ENCODE results near the gene CDH18. TPM values are rescaled to one million over a fixed set of nuclear protein-coding genes. Genes with fewer than 3 reads are reported as not detected.

CDH18 gene
- total RNA-seq, 1 experiment from 2014 or later: 0.86 TPM

- CTCF ChIA-PET: no interaction called here
- no TSS peak for BruUV-seq (replicated peaks)
Measured at GRCh38 chr5:19547640-19548039, 440.4 kb downstream of the CDH18 start.

GRCh38 chr5:19546521-19546920, 441.5 kb downstream of the CDH18 start:
- Histone ChIP-seq H3K4me1 (no peaks in the 10 kb centered on the region), H3K36me3 (ENCODE audit: control insufficient read depth, insufficient read depth, low read length) (no peaks in the 10 kb centered on the region), H3K4me3 (ENCODE audit: low read depth, low read length) (no peak overlapping the region), H3K27me3 (replicated peaks; ENCODE audit: control insufficient read depth, insufficient read depth, low read length) (no peaks in the 10 kb centered on the region), H3K9me3 (no peaks in the 10 kb centered on the region)
- Mint-ChIP-seq H3K36me3 (ENCODE audit: insufficient read depth, unreplicated experiment) (no peaks in the 10 kb centered on the region), H3K9me3 (ENCODE audit: unreplicated experiment) (peaks cover 3% of the 10 kb centered on the region), H3K4me3 (ENCODE audit: unreplicated experiment) (no peak overlapping the region), H3K27ac (ENCODE audit: unreplicated experiment) (no peak overlapping the region), H3K27me3 (ENCODE audit: insufficient read depth, unreplicated experiment) (no peaks in the 10 kb centered on the region), H3K4me1 (ENCODE audit: low read depth, unreplicated experiment) (no peaks in the 10 kb centered on the region)
- no TSS peak for BruUV-seq (replicated peaks)
- DNase-seq: no peak
- intact Hi-C loops (cut with micrococcal nuclease; ENCODE audit: unreplicated experiment): no loop called here
- ChIA-PET POLR2A (no interaction called here), CTCF (no interaction called here)
- no peak for TF ChIP-seq CTCF (IDR thresholded peaks at IDR 0.05; ENCODE audit: insufficient read depth in 1 of 2, low read depth in 1 of 2, low read length in 1 of 2, severe bottlenecking in 1 of 2, unreplicated experiment in 1 of 2)

More at GRCh38 chr5:19547640-19548039, 440.4 kb downstream of the CDH18 start:
- Mint-ChIP-seq H3K36me3 (ENCODE audit: insufficient read depth, unreplicated experiment) (no peaks in the 10 kb centered on the region), H3K27ac (ENCODE audit: unreplicated experiment) (no peak overlapping the region), H3K9me3 (ENCODE audit: unreplicated experiment) (no peaks in the 10 kb centered on the region), H3K4me3 (ENCODE audit: unreplicated experiment) (no peak overlapping the region), H3K27me3 (ENCODE audit: insufficient read depth, unreplicated experiment) (no peaks in the 10 kb centered on the region), H3K4me1 (ENCODE audit: low read depth, unreplicated experiment) (no peaks in the 10 kb centered on the region)
- DNase-seq: no peak
- intact Hi-C loops (cut with micrococcal nuclease; ENCODE audit: unreplicated experiment): no loop called here
- Histone ChIP-seq H3K36me3 (ENCODE audit: control insufficient read depth, insufficient read depth, low read length) (no peaks in the 10 kb centered on the region), H3K27me3 (replicated peaks; ENCODE audit: control insufficient read depth, insufficient read depth, low read length) (no peaks in the 10 kb centered on the region), H3K4me1 (no peaks in the 10 kb centered on the region), H3K4me3 (ENCODE audit: low read depth, low read length) (no peak overlapping the region), H3K9me3 (no peaks in the 10 kb centered on the region)
- no peak for TF ChIP-seq CTCF (IDR thresholded peaks at IDR 0.05; ENCODE audit: insufficient read depth in 1 of 2, low read depth in 1 of 2, low read length in 1 of 2, severe bottlenecking in 1 of 2, unreplicated experiment in 1 of 2)
- POLR2A ChIA-PET: no interaction called here

GRCh38 chr5:19538607-19539006, 449.4 kb downstream of the CDH18 start:
- ChIA-PET POLR2A (no interaction called here), CTCF (no interaction called here)
- H3K27me3 Mint-ChIP-seq (ENCODE audit: insufficient read depth, unreplicated experiment): no peaks in the 10 kb centered on the region
- DNase-seq: no peak
- Histone ChIP-seq H3K4me1 (no peaks in the 10 kb centered on the region), H3K4me3 (ENCODE audit: low read depth, low read length) (no peak overlapping the region), H3K9me3 (no peaks in the 10 kb centered on the region), H3K36me3 (ENCODE audit: control insufficient read depth, insufficient read depth, low read length) (no peaks in the 10 kb centered on the region), H3K27me3 (replicated peaks; ENCODE audit: control insufficient read depth, insufficient read depth, low read length) (no peaks in the 10 kb centered on the region)
- intact Hi-C loops (cut with micrococcal nuclease; ENCODE audit: unreplicated experiment): no loop called here
- peaks cover 11% of the 10 kb centered on the region for H3K9me3 Mint-ChIP-seq (ENCODE audit: unreplicated experiment)
- no peak overlapping the region for H3K4me3 Mint-ChIP-seq (ENCODE audit: unreplicated experiment)
- no peak for TF ChIP-seq CTCF (IDR thresholded peaks at IDR 0.05; ENCODE audit: insufficient read depth in 1 of 2, low read depth in 1 of 2, low read length in 1 of 2, severe bottlenecking in 1 of 2, unreplicated experiment in 1 of 2)
- no peak overlapping the region for H3K27ac Mint-ChIP-seq (ENCODE audit: unreplicated experiment)
- BruUV-seq (replicated peaks): no TSS peak
- no peaks in the 10 kb centered on the region for H3K4me1 Mint-ChIP-seq (ENCODE audit: low read depth, unreplicated experiment)
- no peaks in the 10 kb centered on the region for H3K36me3 Mint-ChIP-seq (ENCODE audit: insufficient read depth, unreplicated experiment)
